ENCODE results near the gene LARP4B.

DNA sequence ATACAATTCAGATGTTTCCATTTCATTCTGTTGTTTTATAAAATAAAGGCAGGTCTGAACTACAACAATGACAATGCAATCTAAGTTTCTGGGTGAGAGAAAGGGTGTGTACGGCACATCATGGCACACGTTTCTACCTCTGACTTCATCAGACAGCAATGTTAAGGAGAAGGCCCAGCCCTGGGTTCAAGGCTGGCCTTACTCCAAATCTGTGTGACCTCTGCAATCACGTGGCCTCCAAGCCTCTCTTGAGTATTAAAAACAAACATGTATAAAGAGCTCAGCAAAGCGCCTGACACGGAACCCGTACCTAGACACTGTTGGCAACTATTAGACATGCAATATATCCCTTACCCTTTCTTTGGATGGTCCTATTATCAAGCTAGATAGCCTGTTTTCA, 114.1 kb downstream of the LARP4B start:
- TF ChIP-seq GATA2 (IDR thresholded peaks at IDR 0.05; ENCODE audit: low read depth, low read length) (no peak), GATA3 (IDR thresholded peaks at IDR 0.05; ENCODE audit: low read depth, low read length) (no peak)
